Hepatic stellate cell (primary cell): ENCODE measurements around the gene DCUN1D2.

Experiments
- DNase-seq: peaks from one replicate; pipeline ENCODE4 v3.0.0; 2011; ENCODE audit warnings: low spot score

DCUN1D2 gene

DNA sequence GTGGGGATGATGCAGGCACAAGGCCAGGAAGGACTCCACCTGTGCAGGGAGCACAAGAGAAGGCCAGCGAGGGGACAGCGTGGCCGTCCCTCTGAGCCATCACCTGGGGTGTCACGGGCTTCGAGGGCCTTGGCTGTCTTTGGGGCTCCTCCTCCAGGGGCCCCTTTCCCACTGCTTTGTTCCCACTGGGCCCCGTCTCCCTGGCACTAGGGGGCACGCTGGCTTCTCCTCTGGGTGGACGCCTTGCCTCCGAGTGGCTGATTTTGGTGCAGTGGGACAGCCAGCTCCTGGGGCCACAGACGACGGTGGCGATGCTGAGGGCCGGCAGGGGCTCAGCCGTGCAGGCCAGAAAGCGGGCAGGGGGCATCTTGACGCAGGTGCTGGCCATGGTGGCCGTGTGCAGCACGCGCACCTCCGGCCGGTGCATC lies 83.4 kb downstream of the DCUN1D2 start:
- no peak for DNase-seq

DNA sequence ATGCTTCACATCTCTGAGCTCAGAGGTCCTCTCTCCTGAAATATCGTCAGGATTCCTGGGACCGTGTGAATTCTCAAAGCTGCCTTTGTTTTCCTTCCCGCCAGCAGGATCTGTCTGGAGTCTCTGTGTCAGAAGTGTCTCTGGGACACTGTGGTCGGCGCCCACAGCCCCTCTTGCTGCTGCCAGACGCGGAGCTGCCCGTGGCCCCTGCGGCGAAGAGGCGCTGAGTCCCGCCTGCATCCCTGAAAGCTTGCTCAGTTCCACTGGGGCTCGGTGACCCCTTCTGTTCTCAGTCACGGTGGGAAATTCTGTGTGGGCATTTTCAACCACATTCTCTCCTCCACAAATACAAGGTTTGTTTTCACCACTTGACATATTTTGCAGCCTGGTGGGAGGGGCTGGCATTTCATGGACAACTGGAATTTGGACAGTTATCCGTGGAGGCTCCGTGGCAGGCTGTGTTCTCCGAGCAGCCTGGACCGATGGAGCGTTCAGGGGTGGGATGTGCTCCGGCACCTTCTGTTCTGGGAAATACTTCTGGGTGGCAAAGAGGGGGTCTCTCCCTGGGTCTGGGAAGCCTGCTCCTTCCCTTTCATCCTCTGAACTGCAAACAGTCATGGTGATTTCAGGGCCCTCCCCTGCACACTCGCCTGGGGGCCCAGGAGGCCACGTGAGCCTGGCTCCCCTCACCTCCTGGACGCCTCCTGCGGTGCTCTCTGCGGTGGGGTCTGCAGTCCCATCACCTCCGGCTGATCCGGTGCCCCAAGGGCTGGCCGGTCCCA lies 84.0 kb downstream of the DCUN1D2 start:
- no peak for DNase-seq
